GM19043 (cell line): ENCODE data around the gene GLT8D1.

Experiments used
- ATAC-seq: cut with Tn5 transposase; IDR thresholded peaks from one replicate; pipeline ENCODE4 v1.9.1; 2021; ENCODE audit warnings: low read depth; ENCODE audit not compliant: unreplicated experiment

GLT8D1 gene

GRCh38 chr3:52712291-52713212 lies 7.0 kb upstream of the GLT8D1 start:
- ATAC-seq = no peak

- no peak for ATAC-seq
Measured at GRCh38 chr3:52710512-52710911, 4.9 kb upstream of the GLT8D1 start.

GRCh38 chr3:52707585-52707984 lies 2.0 kb upstream of the GLT8D1 start:
- no peak for ATAC-seq

- no peak for ATAC-seq
Measured at GRCh38 chr3:52705438-52705687, 228 bp downstream of the GLT8D1 start.

- ATAC-seq = no peak
Measured at GRCh38 chr3:52704611-52705437, 767 bp downstream of the GLT8D1 start.

GRCh38 chr3:52703341-52703740 lies 2.2 kb downstream of the GLT8D1 start:
- no peak for ATAC-seq

- ATAC-seq = no peak
Measured at GRCh38 chr3:52697632-52697965, 8.0 kb downstream of the GLT8D1 start.

- ATAC-seq = no peak
Measured at GRCh38 chr3:52696830-52697631, 8.6 kb downstream of the GLT8D1 start.

- no peak for ATAC-seq
Measured at GRCh38 chr3:52695798-52696671, 9.6 kb downstream of the GLT8D1 start.

- no peak for ATAC-seq
Measured at GRCh38 chr3:52694528-52695189, 10.9 kb downstream of the GLT8D1 start.

GRCh38 chr3:52693071-52693470 lies 12.5 kb downstream of the GLT8D1 start:
- no peak for ATAC-seq

GRCh38 chr3:52690560-52690959 lies 15.0 kb downstream of the GLT8D1 start:
- ATAC-seq = no peak

- no peak for ATAC-seq
Measured at GRCh38 chr3:52689151-52689550, 16.4 kb downstream of the GLT8D1 start.

- no peak for ATAC-seq
Measured at GRCh38 chr3:52688266-52688665, 17.3 kb downstream of the GLT8D1 start.

- ATAC-seq = peak; percentile 60
Measured at GRCh38 chr3:52685709-52686691, 19.6 kb downstream of the GLT8D1 start, which contains the start of the genes GNL3 and PBRM1. Gene GNL3, plus strand, starts transcription at chr3:52686032. Its CDS starts 61 bp downstream, at chr3:52686093. Gene PBRM1, minus strand, starts transcription at chr3:52685913.

GRCh38 chr3:52685285-52685708 lies 20.3 kb downstream of the GLT8D1 start:
- peak; percentile 76 for ATAC-seq

GRCh38 chr3:52684184-52684583 lies 21.4 kb downstream of the GLT8D1 start:
- ATAC-seq = no peak

GRCh38 chr3:52683611-52684010 lies 22.0 kb downstream of the GLT8D1 start:
- no peak for ATAC-seq
